ENCODE results near the gene NEB.

The NEB gene

DNA sequence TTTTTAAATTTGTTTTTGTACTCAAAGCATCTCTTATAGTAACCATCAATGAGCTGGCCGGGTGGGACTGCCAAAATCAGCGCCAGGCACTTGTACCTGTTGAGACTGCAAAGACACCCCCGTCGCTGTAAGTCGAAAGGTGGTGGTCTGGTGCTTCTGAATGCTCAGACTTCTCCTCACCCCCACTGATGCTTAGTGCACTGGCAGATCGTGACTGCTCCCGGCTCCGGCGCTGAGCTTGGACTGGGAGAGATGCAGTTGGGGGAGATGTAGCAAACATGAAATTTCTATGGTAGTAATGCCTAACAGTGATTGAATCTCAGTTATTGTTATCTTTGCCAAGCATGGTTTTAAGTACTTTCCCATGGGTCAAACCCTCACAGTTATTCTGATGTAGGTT, 244.0 kb downstream of the NEB start:
- no peak overlapping the region for H3K56ac ChIP-seq (ENCODE audit: low read length)

DNA sequence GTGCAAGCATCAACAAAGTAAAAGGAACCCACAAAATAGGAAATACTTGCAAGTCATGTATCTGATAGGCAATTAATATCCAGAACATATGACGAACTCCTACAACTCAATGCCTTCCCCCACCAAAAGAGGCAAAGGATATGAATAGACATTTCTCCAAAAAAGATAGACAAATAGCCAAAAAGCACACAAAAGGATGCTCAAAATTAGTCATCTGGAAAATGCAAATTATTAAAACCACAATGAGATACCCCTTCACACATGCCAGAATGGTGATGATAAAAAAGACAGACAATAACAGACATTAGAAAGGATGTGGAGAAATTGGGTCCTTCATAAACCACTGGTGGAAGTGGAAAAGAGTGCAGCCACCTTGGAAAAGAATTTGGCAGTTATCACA, 248.2 kb downstream of the NEB start:
- H3K4ac ChIP-seq (ENCODE audit: low read depth, low read length), result no peak overlapping the region
- WGBS (ENCODE audit: extremely low coverage, insufficient coverage, low lambda C conversion rate), result no CpG with 5 or more reads among the region's 1 CpG
- H2BK120ac ChIP-seq (ENCODE audit: low read depth, low read length), result no peak overlapping the region
- no peaks in the 10 kb centered on the region for H3K79me2 ChIP-seq (ENCODE audit: control insufficient read depth, insufficient read depth, low read length)
- no peak overlapping the region for H2BK5ac ChIP-seq (ENCODE audit: low read length)
- no peak overlapping the region for H3K18ac ChIP-seq (ENCODE audit: low read length)
- no peak overlapping the region for H4K5ac ChIP-seq (ENCODE audit: low read length)
- H3K9ac ChIP-seq (ENCODE audit: low read length), result no peak overlapping the region
- no peaks in the 10 kb centered on the region for H3K79me1 ChIP-seq (ENCODE audit: low read length)
- H3K56ac ChIP-seq (ENCODE audit: low read length), result no peak overlapping the region
- H3K23ac ChIP-seq (ENCODE audit: low read length), result no peak overlapping the region
- no peaks in the 10 kb centered on the region for H3K4me1 ChIP-seq (ENCODE audit: control insufficient read depth, low read depth, low read length)
- no peak overlapping the region for H4K8ac ChIP-seq (ENCODE audit: low read depth, low read length)
- no peak overlapping the region for H2BK15ac ChIP-seq (replicated peaks; ENCODE audit: low read depth)
- H3K4me3 ChIP-seq (ENCODE audit: low read length), result no peak overlapping the region
- DNase-seq, result no peak
- no peak overlapping the region for H3K27ac ChIP-seq (ENCODE audit: low read depth, low read length)
- H2AK5ac ChIP-seq (ENCODE audit: low read length), result no peak overlapping the region
- H3K36me3 ChIP-seq (ENCODE audit: control insufficient read depth, insufficient read depth, low read length), result no peaks in the 10 kb centered on the region
- H3K4me2 ChIP-seq (ENCODE audit: low read length), result no peak overlapping the region
- H3K27me3 ChIP-seq (ENCODE audit: insufficient read depth, low read length, poor library complexity), result no peaks in the 10 kb centered on the region

More for the DNA sequence above, 244.0 kb downstream of the NEB start:
- H3K27ac ChIP-seq (ENCODE audit: low read depth, low read length), result no peak overlapping the region
- H3K23ac ChIP-seq (ENCODE audit: low read length), result no peak overlapping the region
- no peak overlapping the region for H2BK15ac ChIP-seq (replicated peaks; ENCODE audit: low read depth)
- H3K79me2 ChIP-seq (ENCODE audit: control insufficient read depth, insufficient read depth, low read length), result no peaks in the 10 kb centered on the region
- H3K9ac ChIP-seq (ENCODE audit: low read length), result no peak overlapping the region
- H3K27me3 ChIP-seq (ENCODE audit: insufficient read depth, low read length, poor library complexity), result no peaks in the 10 kb centered on the region
- H2AK5ac ChIP-seq (ENCODE audit: low read length), result no peak overlapping the region
- DNase-seq, result no peak
- no peaks in the 10 kb centered on the region for H3K4me1 ChIP-seq (ENCODE audit: control insufficient read depth, low read depth, low read length)
- no peak overlapping the region for H3K4me3 ChIP-seq (ENCODE audit: low read length)
- H3K79me1 ChIP-seq (ENCODE audit: low read length), result no peaks in the 10 kb centered on the region
- no peaks in the 10 kb centered on the region for H3K36me3 ChIP-seq (ENCODE audit: control insufficient read depth, insufficient read depth, low read length)
- H3K4ac ChIP-seq (ENCODE audit: low read depth, low read length), result no peak overlapping the region
- H2BK120ac ChIP-seq (ENCODE audit: low read depth, low read length), result no peak overlapping the region
- H3K4me2 ChIP-seq (ENCODE audit: low read length), result no peak overlapping the region
- no peak overlapping the region for H3K18ac ChIP-seq (ENCODE audit: low read length)
- H2BK5ac ChIP-seq (ENCODE audit: low read length), result no peak overlapping the region
- no peak overlapping the region for H4K8ac ChIP-seq (ENCODE audit: low read depth, low read length)
- WGBS (ENCODE audit: extremely low coverage, insufficient coverage, low lambda C conversion rate), result no CpG with 5 or more reads among the region's 9 CpGs
- H4K5ac ChIP-seq (ENCODE audit: low read length), result no peak overlapping the region

DNA sequence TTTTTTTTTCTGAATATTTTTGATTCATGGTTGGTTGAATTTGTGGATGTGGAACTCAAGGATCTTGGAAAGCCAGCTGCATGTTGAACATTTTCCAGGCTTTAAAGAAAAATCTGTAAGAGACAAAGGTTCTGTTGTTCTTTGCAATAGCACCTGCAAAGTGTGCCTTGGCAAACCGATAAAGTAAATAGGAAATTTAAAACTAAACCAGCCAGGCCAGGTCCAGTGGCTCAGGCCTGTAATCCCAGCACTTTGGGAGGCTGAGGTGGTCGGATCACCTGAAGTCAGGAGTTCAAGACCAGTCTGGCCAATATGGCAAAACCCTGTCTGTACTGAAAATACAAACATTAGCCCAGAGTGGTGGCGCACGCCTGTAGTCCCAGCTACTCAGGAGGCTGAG, 250.2 kb downstream of the NEB start:
- no peak overlapping the region for H4K8ac ChIP-seq (ENCODE audit: low read depth, low read length)
- H3K56ac ChIP-seq (ENCODE audit: low read length), result no peak overlapping the region
- H3K79me2 ChIP-seq (ENCODE audit: control insufficient read depth, insufficient read depth, low read length), result no peaks in the 10 kb centered on the region
- H3K9ac ChIP-seq (ENCODE audit: low read length), result no peak overlapping the region
- no peaks in the 10 kb centered on the region for H3K4me1 ChIP-seq (ENCODE audit: control insufficient read depth, low read depth, low read length)
- no peak overlapping the region for H3K4ac ChIP-seq (ENCODE audit: low read depth, low read length)
- WGBS (ENCODE audit: extremely low coverage, insufficient coverage, low lambda C conversion rate), result no CpG with 5 or more reads among the region's 4 CpGs
- H2BK5ac ChIP-seq (ENCODE audit: low read length), result no peak overlapping the region
- H3K27me3 ChIP-seq (ENCODE audit: insufficient read depth, low read length, poor library complexity), result no peaks in the 10 kb centered on the region
- H2BK120ac ChIP-seq (ENCODE audit: low read depth, low read length), result no peak overlapping the region
- H3K4me2 ChIP-seq (ENCODE audit: low read length), result no peak overlapping the region
- no peak overlapping the region for H3K27ac ChIP-seq (ENCODE audit: low read depth, low read length)
- H3K36me3 ChIP-seq (ENCODE audit: control insufficient read depth, insufficient read depth, low read length), result no peaks in the 10 kb centered on the region
- H3K79me1 ChIP-seq (ENCODE audit: low read length), result no peaks in the 10 kb centered on the region
- H3K18ac ChIP-seq (ENCODE audit: low read length), result no peak overlapping the region
- no peak overlapping the region for H2BK15ac ChIP-seq (replicated peaks; ENCODE audit: low read depth)
- no peak overlapping the region for H2AK5ac ChIP-seq (ENCODE audit: low read length)
- H3K4me3 ChIP-seq (ENCODE audit: low read length), result no peak overlapping the region
- H4K5ac ChIP-seq (ENCODE audit: low read length), result no peak overlapping the region
- no peak for DNase-seq
- no peak overlapping the region for H3K23ac ChIP-seq (ENCODE audit: low read length)

DNA sequence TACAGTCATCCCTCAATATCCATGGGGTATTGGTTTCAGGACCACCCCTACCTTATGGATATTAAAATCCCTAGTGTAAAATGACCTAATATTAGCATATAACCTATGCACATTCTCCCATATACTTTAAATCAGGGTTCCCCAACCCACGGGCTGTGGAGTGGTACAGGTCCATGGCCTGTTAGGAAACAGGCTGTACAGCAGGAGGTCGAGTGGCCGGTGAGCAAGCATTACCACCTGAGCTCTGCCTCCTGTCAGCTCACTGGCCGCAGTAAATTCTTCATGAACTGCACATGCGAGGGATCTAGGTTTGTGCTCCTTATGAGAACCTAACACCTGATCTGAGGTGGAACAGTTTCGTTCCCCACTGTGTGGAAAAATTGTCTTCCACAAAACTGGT, 250.7 kb downstream of the NEB start:
- Histone ChIP-seq H4K8ac (ENCODE audit: low read depth, low read length) (no peak overlapping the region), H3K4ac (ENCODE audit: low read depth, low read length) (no peak overlapping the region), H3K18ac (ENCODE audit: low read length) (no peak overlapping the region), H3K4me3 (ENCODE audit: low read length) (no peak overlapping the region), H3K27me3 (ENCODE audit: insufficient read depth, low read length, poor library complexity) (no peaks in the 10 kb centered on the region), H2BK5ac (ENCODE audit: low read length) (no peak overlapping the region), H3K9ac (ENCODE audit: low read length) (no peak overlapping the region), H3K4me2 (ENCODE audit: low read length) (no peak overlapping the region), H3K4me1 (ENCODE audit: control insufficient read depth, low read depth, low read length) (no peaks in the 10 kb centered on the region), H3K56ac (ENCODE audit: low read length) (no peak overlapping the region), H2BK120ac (ENCODE audit: low read depth, low read length) (no peak overlapping the region), H3K36me3 (ENCODE audit: control insufficient read depth, insufficient read depth, low read length) (no peaks in the 10 kb centered on the region), H4K5ac (ENCODE audit: low read length) (no peak overlapping the region), H3K79me1 (ENCODE audit: low read length) (no peaks in the 10 kb centered on the region), H2BK15ac (replicated peaks; ENCODE audit: low read depth) (no peak overlapping the region), H2AK5ac (ENCODE audit: low read length) (no peak overlapping the region), H3K79me2 (ENCODE audit: control insufficient read depth, insufficient read depth, low read length) (no peaks in the 10 kb centered on the region), H3K23ac (ENCODE audit: low read length) (no peak overlapping the region), H3K27ac (ENCODE audit: low read depth, low read length) (no peak overlapping the region)
- no CpG with 5 or more reads among the region's 6 CpGs for WGBS (ENCODE audit: extremely low coverage, insufficient coverage, low lambda C conversion rate)
- DNase-seq, result no peak

DNA sequence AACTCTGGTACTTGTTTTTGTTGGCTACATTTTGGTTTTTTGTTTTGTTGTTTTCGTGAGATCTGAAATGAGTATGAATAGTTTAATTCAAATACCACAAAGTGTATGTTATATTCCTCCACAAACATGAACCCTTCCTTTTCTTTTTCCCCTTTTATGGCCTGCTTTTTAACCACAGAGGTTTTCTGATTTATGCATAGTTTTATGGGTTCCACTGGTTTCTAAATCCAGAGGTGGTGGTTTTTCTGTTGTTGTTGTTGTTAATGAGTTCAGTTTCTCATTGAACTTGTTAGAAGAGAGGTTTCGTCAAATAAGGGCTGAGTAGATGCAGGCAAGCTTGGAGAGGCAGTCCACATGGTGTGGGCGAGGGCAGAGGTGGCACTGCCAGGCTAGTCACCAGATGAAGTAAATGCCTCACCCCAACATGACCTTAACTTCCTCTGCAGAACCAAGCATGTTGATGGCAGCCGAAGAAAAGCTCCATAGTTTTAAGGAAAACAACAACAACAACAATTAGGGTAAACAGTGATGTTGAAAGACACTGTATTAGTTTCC, 252.0 kb downstream of the NEB start:
- Histone ChIP-seq H3K23ac (ENCODE audit: low read length) (no peak overlapping the region), H3K79me1 (ENCODE audit: low read length) (no peaks in the 10 kb centered on the region), H2BK5ac (ENCODE audit: low read length) (no peak overlapping the region), H3K27me3 (ENCODE audit: insufficient read depth, low read length, poor library complexity) (no peaks in the 10 kb centered on the region), H3K79me2 (ENCODE audit: control insufficient read depth, insufficient read depth, low read length) (no peaks in the 10 kb centered on the region), H4K5ac (ENCODE audit: low read length) (no peak overlapping the region), H3K4ac (ENCODE audit: low read depth, low read length) (no peak overlapping the region), H3K36me3 (ENCODE audit: control insufficient read depth, insufficient read depth, low read length) (no peaks in the 10 kb centered on the region), H3K56ac (ENCODE audit: low read length) (no peak overlapping the region), H3K4me1 (ENCODE audit: control insufficient read depth, low read depth, low read length) (no peaks in the 10 kb centered on the region), H3K27ac (ENCODE audit: low read depth, low read length) (no peak overlapping the region), H4K8ac (ENCODE audit: low read depth, low read length) (no peak overlapping the region), H3K4me3 (ENCODE audit: low read length) (no peak overlapping the region), H2BK120ac (ENCODE audit: low read depth, low read length) (no peak overlapping the region), H3K4me2 (ENCODE audit: low read length) (no peak overlapping the region), H3K9ac (ENCODE audit: low read length) (no peak overlapping the region), H2AK5ac (ENCODE audit: low read length) (no peak overlapping the region), H2BK15ac (replicated peaks; ENCODE audit: low read depth) (no peak overlapping the region), H3K18ac (ENCODE audit: low read length) (no peak overlapping the region)
- DNase-seq, result no peak
- no CpG with 5 or more reads among the region's 4 CpGs for WGBS (ENCODE audit: extremely low coverage, insufficient coverage, low lambda C conversion rate)

DNA sequence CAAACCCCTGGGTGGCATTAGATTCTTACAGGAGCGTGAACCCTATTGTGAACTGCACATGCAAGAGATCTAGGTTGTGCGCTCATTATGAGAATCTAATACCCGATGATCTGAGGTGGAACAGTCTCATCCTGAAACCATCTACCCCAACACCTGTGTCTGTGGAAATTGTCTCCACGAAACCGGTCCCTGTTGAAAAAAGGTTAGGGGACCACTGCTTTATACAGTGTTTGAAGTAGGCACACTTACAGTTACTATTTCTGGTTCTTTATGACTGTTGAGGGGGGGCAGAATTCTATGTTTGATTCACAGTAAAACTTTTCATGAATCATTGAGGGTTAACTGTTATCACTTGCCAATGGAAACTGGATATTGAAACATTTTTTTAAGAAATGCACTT, 252.5 kb downstream of the NEB start:
- Histone ChIP-seq H3K56ac (ENCODE audit: low read length) (no peak overlapping the region), H3K9ac (ENCODE audit: low read length) (no peak overlapping the region), H4K8ac (ENCODE audit: low read depth, low read length) (no peak overlapping the region), H3K4me3 (ENCODE audit: low read length) (no peak overlapping the region), H3K23ac (ENCODE audit: low read length) (no peak overlapping the region), H3K27me3 (ENCODE audit: insufficient read depth, low read length, poor library complexity) (no peaks in the 10 kb centered on the region), H2BK5ac (ENCODE audit: low read length) (no peak overlapping the region), H3K79me2 (ENCODE audit: control insufficient read depth, insufficient read depth, low read length) (no peaks in the 10 kb centered on the region), H2AK5ac (ENCODE audit: low read length) (no peak overlapping the region), H4K5ac (ENCODE audit: low read length) (no peak overlapping the region), H3K18ac (ENCODE audit: low read length) (no peak overlapping the region), H3K27ac (ENCODE audit: low read depth, low read length) (no peak overlapping the region), H3K4me2 (ENCODE audit: low read length) (no peak overlapping the region), H2BK15ac (replicated peaks; ENCODE audit: low read depth) (no peak overlapping the region), H2BK120ac (ENCODE audit: low read depth, low read length) (no peak overlapping the region), H3K79me1 (ENCODE audit: low read length) (no peaks in the 10 kb centered on the region), H3K4me1 (ENCODE audit: control insufficient read depth, low read depth, low read length) (no peaks in the 10 kb centered on the region), H3K4ac (ENCODE audit: low read depth, low read length) (no peak overlapping the region), H3K36me3 (ENCODE audit: control insufficient read depth, insufficient read depth, low read length) (no peaks in the 10 kb centered on the region)
- WGBS (ENCODE audit: extremely low coverage, insufficient coverage, low lambda C conversion rate), result no CpG with 5 or more reads among the region's 5 CpGs
- DNase-seq, result no peak

Data from mesendoderm (in vitro differentiated cells).